Stomach (tissue), 4 donors: ENCODE results near the gene TMEM205.

Experiments
- POLR2AphosphoS5 ChIP-seq, 3 donors: sonication (generic); formaldehyde crosslinking; IDR thresholded peaks; one replicate each; pipeline ENCODE4 v1.6.1; 2016; ENCODE audit warnings: antibody characterized with exemption in 3 of 3
- TF ChIP-seq, protein P1 (sequence below), 7 experiments: fragments of 450-650 bp in 4 of 7; fragments of 200-600 bp in 3 of 7; sonication (generic) in 3 of 7; IDR thresholded peaks; one replicate each; pipeline ENCODE4 v1.5.1; 2016 to 2019; ENCODE audit warnings: antibody characterized with exemption in 7 of 7, control low read depth in 2 of 7, mild to moderate bottlenecking in 1 of 7

DNA sequence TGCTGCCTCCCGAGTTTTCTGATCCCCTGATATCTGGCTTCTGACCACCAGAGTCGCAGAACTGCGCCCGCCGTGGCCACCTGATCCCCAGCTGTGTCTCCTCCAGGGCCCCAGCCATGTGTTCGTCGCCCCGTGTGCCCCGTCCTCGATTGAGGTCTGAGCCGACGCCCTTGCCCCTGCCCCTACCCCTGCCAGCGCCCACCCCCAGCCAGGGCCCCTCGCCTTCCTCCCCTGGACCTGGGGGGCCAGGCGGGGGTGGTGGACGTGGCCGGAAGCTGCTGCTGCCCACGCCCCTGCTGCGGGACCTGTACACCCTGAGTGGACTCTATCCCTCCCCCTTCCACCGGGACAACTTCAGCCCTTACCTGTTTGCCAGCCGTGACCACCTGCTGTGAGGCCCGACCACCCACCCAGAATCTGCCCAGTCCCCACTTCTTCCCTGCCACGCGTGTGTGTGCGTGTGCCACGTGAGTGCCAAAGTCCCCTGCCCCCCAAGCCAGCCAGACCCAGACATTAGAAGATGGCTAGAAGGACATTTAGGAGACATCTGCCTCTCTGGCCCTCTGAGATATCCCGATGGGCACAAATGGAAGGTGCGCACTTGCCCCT is 18.3 kb upstream of the TMEM205 start:
- TF ChIP-seq POLR2AphosphoS5 (IDR thresholded peaks at IDR 0.05) = no peak
- TF ChIP-seq, protein P1, sequence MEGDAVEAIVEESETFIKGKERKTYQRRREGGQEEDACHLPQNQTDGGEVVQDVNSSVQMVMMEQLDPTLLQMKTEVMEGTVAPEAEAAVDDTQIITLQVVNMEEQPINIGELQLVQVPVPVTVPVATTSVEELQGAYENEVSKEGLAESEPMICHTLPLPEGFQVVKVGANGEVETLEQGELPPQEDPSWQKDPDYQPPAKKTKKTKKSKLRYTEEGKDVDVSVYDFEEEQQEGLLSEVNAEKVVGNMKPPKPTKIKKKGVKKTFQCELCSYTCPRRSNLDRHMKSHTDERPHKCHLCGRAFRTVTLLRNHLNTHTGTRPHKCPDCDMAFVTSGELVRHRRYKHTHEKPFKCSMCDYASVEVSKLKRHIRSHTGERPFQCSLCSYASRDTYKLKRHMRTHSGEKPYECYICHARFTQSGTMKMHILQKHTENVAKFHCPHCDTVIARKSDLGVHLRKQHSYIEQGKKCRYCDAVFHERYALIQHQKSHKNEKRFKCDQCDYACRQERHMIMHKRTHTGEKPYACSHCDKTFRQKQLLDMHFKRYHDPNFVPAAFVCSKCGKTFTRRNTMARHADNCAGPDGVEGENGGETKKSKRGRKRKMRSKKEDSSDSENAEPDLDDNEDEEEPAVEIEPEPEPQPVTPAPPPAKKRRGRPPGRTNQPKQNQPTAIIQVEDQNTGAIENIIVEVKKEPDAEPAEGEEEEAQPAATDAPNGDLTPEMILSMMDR (IDR thresholded peaks at IDR 0.05) = no peak
